ENCODE measurements around the gene HNRNPU. TPM values are rescaled to one million over a fixed set of nuclear protein-coding genes. Genes with fewer than 3 reads are reported as not detected.
A peak's percentile ranks its signal among the peaks of the same experiment; 100 is the strongest.

Gene HNRNPU
- polyA plus RNA-seq, 1 of the 3 experiments (the other 2 are of a cell fraction) = 164 TPM

- no peaks in the 10 kb centered on the region for H3K9me3 ChIP-seq
- H3K4me2 ChIP-seq = no peak overlapping the region
- H3K4me1 ChIP-seq (ENCODE audit: control insufficient read depth in 1 of 2, insufficient read depth in 2 of 2, low read depth in 1 of 2, low read length in 1 of 2) = 0 out of 4 replicates have a peak, but pooled peaks cover 0 to under 1% of the 10 kb centered on the region in 2 experiments
- H3F3A ChIP-seq (replicated peaks; ENCODE audit: insufficient read depth) = no peaks in the 10 kb centered on the region
- H4K20me1 ChIP-seq (ENCODE audit: insufficient read depth) = no peaks in the 10 kb centered on the region
- TF ChIP-seq POLR2AphosphoS5 (IDR thresholded peaks at IDR 0.05; ENCODE audit: low read depth, low read length) (no peak), EP300 (IDR thresholded peaks at IDR 0.05; ENCODE audit: borderline replicate concordance in 1 of 2, low read depth in 1 of 2, low read length in 1 of 2) (no peak), REST (IDR thresholded peaks at IDR 0.05; ENCODE audit: low read depth, low read length) (no peak), JUND (IDR thresholded peaks at IDR 0.05) (no peak), SIN3A (IDR thresholded peaks at IDR 0.05; ENCODE audit: borderline replicate concordance, low read depth, low read length) (no peak), IRF3 (IDR thresholded peaks at IDR 0.05; ENCODE audit: low read depth, low read length) (no peak), RCOR1 (IDR thresholded peaks at IDR 0.05; ENCODE audit: low read length) (no peak), NRF1 (IDR thresholded peaks at IDR 0.05; ENCODE audit: low read depth, low read length) (no peak)
- ChIA-PET POLR2A (no interaction called here), CTCF (no interaction called here)
- no peaks in the 10 kb centered on the region for H3K27me3 ChIP-seq (ENCODE audit: insufficient read depth)
- DNase-seq = no peak
- H3K9me2 ChIP-seq = no peaks in the 10 kb centered on the region
- H3K27ac ChIP-seq (ENCODE audit: low read depth in 2 of 2, low read length in 1 of 2) = no peak overlapping the region
- H3K4me3 ChIP-seq (ENCODE audit: low read depth in 2 of 2, low read length in 1 of 2) = no peak overlapping the region
- 81% methylated on average over 15 of the region's 15 CpGs for WGBS (ENCODE audit: low lambda C conversion rate)
- H3K9ac ChIP-seq = no peak overlapping the region
- H3K79me2 ChIP-seq (ENCODE audit: insufficient read depth) = no peaks in the 10 kb centered on the region
- no peaks in the 10 kb centered on the region for H3K36me3 ChIP-seq (replicated peaks in 1 of 2; ENCODE audit: control insufficient read depth in 1 of 2, insufficient read depth in 2 of 2, low read length in 1 of 2)
- no peak overlapping the region for H2AFZ ChIP-seq (ENCODE audit: low read depth)
Measured at GRCh38 chr1:244815600-244816099, 48.7 kb downstream of the HNRNPU start.

GRCh38 chr1:244813327-244813726 is 51.0 kb downstream of the HNRNPU start:
- H3K9me3 ChIP-seq = no peaks in the 10 kb centered on the region
- DNase-seq = no peak
- POLR2A ChIA-PET = no interaction called here
- H3K36me3 ChIP-seq (replicated peaks in 1 of 2; ENCODE audit: control insufficient read depth in 1 of 2, insufficient read depth in 2 of 2, low read length in 1 of 2) = no peaks in the 10 kb centered on the region
- CTCF ChIA-PET = interaction anchor here (1.0 to 2.7 kb wide), 3 partner anchors 15 to 210 kb away, joined by 3 to 9 read pairs (median 7); no protein-coding TSS in a partner anchor
- no peaks in the 10 kb centered on the region for H4K20me1 ChIP-seq (ENCODE audit: insufficient read depth)
- no peak overlapping the region for H2AFZ ChIP-seq (ENCODE audit: low read depth)
- TF ChIP-seq TCF12 (IDR thresholded peaks at IDR 0.05) (no peak), REST (IDR thresholded peaks at IDR 0.05; ENCODE audit: low read depth, low read length) (peak; percentile 78)
- H3K27ac ChIP-seq (ENCODE audit: low read depth in 2 of 2, low read length in 1 of 2) = no peak overlapping the region
- no peaks in the 10 kb centered on the region for H3F3A ChIP-seq (replicated peaks; ENCODE audit: insufficient read depth)
- H3K4me3 ChIP-seq (ENCODE audit: low read depth in 2 of 2, low read length in 1 of 2) = no peak overlapping the region
- no peaks in the 10 kb centered on the region for H3K79me2 ChIP-seq (ENCODE audit: insufficient read depth)
- no peak overlapping the region for H3K9ac ChIP-seq
- H3K9me2 ChIP-seq = no peaks in the 10 kb centered on the region
- no peaks in the 10 kb centered on the region for H3K4me1 ChIP-seq (ENCODE audit: control insufficient read depth in 1 of 2, insufficient read depth in 2 of 2, low read depth in 1 of 2, low read length in 1 of 2)
- WGBS (ENCODE audit: low lambda C conversion rate) = 87% methylated on average over 5 of the region's 6 CpGs
- no peaks in the 10 kb centered on the region for H3K27me3 ChIP-seq (ENCODE audit: insufficient read depth)
- H3K4me2 ChIP-seq = no peak overlapping the region

All from SK-N-SH (cell line).